MM.1S (cell line): ENCODE measurements around the gene DOC2A.
"Not testable (repeated sequence)": the region's sequence is repeated elsewhere in the genome, so short reads cannot be mapped to it uniquely, and the experiment has no call there.

Experiments
- EZH2phosphoT487 ChIP-seq: fragments of 300-600 bp; sonication (generic); IDR thresholded peaks from 2 replicates; pipeline ENCODE4 v1.6.1; 2018; ENCODE audit warnings: antibody characterized with exemption, low read length
- TF ChIP-seq, protein P1 (sequence below): fragments of 300-600 bp; sonication (generic); IDR thresholded peaks from 2 replicates; pipeline ENCODE4 v1.5.1; 2016; ENCODE audit warnings: antibody characterized with exemption, low read length, mixed read lengths

DNA sequence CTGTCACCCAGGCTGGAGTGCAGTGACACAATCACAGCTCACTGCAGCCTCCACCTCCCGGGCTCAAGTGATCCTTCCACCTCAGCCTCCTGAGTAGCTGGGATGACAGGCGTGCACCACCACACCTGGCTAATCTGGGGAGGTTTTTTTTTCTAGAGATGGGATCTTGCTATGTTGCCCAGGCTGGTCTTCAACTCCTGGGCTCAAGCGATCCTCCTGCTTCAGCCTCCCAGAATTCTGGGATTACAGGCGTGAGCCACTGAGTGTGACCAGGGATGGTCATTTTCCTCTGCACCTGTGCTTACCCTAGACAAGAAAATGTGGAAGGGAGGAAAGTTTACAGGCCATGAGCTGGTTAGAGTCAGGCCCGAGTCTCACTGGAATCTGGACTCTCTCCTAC is 29.9 kb upstream of the DOC2A start:
- not testable (repeated sequence) for TF ChIP-seq EZH2phosphoT487
- TF ChIP-seq, protein P1, sequence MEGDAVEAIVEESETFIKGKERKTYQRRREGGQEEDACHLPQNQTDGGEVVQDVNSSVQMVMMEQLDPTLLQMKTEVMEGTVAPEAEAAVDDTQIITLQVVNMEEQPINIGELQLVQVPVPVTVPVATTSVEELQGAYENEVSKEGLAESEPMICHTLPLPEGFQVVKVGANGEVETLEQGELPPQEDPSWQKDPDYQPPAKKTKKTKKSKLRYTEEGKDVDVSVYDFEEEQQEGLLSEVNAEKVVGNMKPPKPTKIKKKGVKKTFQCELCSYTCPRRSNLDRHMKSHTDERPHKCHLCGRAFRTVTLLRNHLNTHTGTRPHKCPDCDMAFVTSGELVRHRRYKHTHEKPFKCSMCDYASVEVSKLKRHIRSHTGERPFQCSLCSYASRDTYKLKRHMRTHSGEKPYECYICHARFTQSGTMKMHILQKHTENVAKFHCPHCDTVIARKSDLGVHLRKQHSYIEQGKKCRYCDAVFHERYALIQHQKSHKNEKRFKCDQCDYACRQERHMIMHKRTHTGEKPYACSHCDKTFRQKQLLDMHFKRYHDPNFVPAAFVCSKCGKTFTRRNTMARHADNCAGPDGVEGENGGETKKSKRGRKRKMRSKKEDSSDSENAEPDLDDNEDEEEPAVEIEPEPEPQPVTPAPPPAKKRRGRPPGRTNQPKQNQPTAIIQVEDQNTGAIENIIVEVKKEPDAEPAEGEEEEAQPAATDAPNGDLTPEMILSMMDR, result not testable (repeated sequence)
